ENCODE results near the gene SNAP25.

SNAP25 gene

DNA sequence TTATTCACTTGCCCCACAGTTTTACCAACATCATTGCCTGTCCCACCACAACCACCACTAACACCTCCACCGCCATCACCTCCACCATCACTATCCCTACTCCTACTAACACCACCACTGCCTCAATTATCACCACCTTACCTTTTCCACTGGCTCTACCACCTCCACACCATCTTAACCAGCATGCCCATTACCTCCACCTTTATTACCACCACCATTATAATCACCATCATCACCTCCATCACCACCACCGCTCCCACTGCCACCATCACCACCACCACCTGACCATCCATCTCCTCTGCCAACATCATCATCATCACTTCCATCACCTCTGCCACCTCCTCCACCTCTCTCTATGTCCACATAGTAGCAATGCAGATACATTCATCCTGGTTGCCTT is 90.0 kb downstream of the SNAP25 start:
- DNase-seq = no peak

DNA sequence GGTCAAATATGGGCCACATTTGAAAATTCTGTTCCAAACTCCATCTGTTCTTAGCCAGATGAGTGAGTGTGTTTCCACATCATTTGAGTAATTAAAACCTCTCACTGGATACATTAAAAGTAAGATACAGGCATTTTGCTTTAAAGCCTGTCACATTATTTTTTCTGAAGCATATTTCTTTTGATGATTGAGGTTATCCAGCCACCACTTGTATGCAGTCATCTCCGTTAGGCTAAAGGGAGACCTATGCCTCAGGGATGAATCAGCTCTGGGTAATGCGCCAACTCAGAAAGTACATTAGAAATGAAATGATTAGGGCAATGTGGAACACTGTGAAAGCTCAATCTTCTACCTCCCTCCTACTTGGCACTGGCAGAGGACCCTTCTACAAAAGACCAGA is 90.7 kb downstream of the SNAP25 start:
- DNase-seq = no peak

GRCh38 chr20:10312111-10312510 is 93.5 kb downstream of the SNAP25 start:
- no peak for DNase-seq

- DNase-seq = no peak
Measured at GRCh38 chr20:10313215-10313614, 94.6 kb downstream of the SNAP25 start.

GRCh38 chr20:10313701-10314100 is 95.1 kb downstream of the SNAP25 start:
- no peak for DNase-seq

DNA sequence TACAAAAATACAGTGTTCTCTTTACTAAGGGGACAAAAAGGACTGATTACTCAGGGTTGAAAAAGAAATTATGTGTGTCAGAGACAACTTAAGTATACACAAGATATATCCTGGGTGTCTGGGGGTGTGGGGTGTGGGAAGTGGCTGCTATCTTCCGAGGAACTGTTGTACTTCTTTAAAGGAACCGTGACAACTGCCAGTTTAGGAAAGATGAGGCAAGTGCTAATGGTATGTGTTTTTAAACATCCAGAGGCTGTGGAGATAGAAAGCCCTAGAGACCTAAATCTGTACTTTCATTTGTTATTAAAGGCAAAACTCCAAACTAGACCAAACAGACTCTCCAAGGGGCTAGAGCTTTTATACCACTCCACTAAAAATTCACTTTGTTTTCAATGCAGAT is 95.6 kb downstream of the SNAP25 start:
- DNase-seq = no peak

GRCh38 chr20:10315138-10315537 is 96.5 kb downstream of the SNAP25 start:
- no peak for DNase-seq

GRCh38 chr20:10316582-10316981 is 98.0 kb downstream of the SNAP25 start:
- DNase-seq = no peak

GRCh38 chr20:10318291-10319024 is 99.8 kb downstream of the SNAP25 start:
- DNase-seq = no peak

DNA sequence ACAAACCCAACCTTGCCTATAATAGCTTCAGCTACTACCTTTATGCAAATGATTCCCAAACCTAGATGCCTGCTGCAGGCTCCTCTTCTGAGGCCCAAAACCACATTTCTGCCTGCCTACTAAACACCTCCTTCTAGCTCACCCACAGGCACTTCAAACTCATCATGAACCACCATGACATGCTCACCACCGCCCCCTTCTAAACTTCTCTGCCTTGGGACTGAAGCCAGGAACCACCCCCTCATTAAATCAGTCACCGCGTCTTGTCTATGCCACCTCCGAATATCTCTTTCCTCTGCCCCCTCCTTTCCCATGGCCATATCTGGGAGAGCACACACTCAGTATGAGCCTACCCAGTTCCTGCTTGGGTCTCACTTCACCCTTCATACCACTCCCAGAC is 101.2 kb downstream of the SNAP25 start:
- DNase-seq = no peak

- DNase-seq = no peak
Measured at GRCh38 chr20:10321138-10321717, 102.6 kb downstream of the SNAP25 start.

DNA sequence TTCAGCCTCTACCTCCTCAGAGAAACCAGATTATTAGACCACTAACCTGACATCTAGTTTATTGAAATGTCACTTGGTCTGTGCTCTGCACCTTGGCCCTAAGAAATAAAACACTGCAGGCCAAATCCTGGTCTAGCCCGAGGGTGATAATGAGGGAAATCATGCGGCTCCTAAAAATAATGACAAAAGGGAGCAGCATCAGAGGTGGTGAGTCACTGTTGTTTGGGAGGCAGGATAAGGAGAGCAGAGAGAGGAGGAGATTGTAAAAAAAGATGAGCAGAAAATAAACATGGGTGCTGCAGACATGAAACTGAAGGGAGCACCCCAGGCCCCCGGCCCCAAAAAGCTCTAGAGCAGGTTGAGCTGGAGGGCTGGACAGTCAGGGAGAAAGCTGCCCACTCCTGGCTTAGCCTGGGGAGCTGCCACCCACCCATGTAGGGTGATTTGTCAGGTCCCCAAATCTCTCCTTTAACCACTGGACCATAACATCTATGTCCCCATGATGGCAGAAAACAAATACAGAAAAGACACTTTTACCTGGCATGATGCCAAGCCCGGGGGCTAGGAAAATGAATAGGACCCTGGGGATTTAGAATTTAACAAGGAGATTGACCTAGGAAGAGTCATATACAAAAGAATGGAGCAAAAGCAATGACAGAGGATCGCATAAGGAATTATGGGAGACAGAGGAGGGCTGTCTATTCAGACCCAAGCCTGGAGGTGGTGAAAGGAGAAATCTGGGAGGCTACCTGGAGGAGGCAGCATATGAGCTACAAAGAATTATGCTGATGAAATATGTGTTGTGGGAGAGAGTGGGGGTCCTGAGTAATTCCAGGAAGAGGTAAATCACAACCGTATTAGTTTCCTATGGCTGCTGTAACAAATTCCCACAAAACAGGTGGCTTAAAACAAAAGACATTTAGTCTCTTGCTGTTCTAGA is 103.7 kb downstream of the SNAP25 start:
- no peak for DNase-seq

DNA sequence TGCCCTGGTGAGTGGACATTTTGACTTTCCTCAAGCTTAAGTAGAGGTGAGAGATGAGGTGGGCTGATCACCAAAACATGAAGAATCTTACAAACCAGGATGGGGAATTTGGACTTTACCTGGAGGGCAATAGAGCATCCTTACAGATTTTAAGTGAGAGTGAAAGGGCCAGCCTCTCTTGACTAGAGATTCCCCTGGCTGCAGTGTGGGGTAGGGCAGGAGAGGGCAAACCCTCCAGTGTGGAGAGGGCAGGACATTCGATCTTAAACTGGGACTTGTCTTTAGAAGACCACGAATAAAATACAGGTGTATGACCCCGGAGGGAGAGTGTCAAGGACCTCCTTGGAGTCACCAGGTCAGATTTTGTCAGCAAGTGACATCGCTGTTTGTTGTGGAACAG is 105.1 kb downstream of the SNAP25 start:
- no peak for DNase-seq

DNA sequence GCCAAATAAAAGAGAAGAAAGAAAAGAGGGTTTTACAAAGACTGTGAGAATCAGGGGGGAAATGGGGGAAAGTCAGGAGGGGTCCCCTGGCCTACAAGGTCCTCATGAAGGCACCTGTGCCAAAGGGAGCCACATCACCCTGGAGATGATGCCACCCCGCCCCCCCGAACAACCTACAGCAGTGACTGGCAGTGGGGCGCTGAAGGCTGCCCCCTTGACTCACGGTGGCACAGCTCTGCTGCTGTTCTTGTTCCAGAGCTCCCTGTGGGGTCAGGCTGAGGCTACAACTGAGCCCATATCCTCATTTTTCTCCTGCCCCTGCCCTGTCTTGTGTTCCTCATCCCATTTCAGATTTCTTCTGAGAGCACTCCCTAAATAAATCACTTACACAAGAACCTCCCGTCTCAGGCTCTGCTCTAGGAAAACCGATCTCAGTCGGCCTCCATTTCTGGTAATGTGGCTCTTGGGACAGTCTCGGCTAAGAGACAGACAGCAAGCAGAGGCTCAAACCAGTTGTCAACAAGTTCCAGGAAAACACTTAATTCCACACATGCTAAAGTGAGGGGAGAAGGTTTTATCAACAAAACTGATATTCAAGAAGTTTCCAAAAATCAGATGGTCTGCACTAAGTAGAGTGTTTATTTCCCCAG is 105.7 kb downstream of the SNAP25 start:
- DNase-seq = no peak

DNA sequence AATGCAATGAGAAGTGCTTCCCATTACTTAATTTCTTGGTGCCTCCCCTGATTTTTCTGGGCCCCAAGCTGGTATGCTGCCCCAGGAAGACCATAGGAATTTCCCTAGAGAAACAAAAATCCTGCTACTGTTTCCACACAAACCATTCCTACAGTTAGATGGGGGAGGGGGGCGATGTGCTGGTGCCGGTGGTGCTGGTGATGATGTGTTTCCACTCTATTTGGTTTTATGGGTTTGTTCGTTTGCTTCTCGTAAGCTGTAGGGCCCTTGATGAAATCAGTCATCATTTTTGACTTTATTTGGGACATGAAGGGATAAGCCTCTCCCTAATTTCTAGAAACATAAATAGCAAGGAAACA is 110.2 kb downstream of the SNAP25 start:
- DNase-seq = no peak

DNA sequence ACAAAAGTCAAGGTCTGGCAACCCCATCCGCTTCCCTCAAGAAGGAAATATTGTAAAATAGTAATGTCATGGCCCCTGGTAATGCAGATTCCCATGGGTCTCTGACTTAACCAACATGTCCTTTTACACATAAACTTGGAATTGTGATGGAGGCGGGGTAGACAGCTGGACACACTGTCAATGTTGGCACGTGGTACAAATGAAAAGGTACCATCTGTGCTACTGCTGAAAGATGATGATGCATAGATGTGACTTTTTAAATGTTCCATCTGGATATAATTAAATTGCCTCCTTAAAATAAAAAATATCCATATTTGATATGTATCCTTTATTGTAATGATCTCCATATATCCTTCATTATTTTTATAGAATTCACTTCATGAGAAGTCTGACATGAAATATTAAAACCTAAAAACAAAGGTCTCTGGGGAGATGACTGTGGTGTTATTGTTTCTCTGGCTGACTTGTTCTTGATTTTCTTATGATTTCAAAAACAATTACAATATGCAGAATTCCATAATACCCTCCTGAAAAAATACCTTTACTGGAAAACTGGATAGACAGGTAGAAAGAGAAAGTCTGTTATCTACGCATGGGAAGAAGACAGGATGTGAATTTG is 110.9 kb downstream of the SNAP25 start:
- DNase-seq = no peak

DNA sequence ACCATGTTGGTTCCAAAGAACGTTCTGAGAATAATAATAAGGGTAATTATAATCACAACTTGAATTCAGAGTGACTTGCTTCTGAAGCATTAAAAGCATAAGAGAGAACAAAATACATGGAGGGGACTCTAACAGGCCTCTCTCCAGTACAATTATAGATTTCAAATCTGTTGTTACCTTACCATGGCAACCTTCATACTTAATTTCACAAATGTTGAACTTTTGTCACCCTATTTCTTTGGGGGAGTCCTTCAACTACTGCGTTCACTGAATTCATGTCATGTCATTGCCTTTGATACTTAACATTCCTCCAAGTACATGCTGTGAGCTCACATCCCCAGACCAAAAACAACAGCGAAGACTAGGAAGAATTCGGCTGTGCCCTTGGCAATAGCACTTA is 111.4 kb downstream of the SNAP25 start:
- DNase-seq = no peak

DNA sequence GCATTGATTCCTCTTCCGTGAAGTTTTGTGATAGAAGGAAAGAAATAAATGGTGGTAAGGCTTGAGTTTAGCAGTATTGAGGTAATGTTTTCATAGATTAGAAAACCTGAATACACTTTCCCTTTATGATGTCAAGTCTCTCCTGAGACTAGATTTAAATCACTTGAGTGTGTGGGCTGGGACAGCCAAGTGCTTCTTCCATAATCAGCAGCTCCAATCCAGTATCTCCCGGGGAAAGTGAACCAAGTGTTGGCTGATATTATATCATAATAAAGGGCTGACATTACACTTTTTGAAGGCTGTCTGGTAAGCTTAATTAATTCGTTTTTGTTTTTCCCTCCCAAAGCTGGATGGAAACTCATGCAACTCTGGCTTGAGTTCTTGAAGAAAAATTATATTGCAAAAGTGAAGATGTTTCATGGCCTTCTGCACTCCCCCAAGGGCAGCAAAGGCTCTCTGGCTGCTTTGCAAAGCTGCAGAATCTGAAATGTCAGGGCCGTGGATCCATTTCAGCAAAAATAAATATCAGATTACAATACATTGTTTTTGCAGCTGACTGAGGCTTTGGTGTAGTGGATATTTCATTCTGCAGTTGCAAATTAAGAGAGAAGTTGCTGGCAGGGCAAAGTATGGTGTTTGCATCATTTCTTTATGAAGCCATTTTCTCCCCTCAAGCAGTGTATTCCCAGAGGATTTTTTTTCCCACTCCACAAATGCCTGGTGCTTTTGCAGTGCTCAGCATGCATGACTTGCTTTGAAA is 114.2 kb downstream of the SNAP25 start:
- DNase-seq = no peak

- DNase-seq = no peak
Measured at GRCh38 chr20:10336959-10337729, 118.5 kb downstream of the SNAP25 start.

DNA sequence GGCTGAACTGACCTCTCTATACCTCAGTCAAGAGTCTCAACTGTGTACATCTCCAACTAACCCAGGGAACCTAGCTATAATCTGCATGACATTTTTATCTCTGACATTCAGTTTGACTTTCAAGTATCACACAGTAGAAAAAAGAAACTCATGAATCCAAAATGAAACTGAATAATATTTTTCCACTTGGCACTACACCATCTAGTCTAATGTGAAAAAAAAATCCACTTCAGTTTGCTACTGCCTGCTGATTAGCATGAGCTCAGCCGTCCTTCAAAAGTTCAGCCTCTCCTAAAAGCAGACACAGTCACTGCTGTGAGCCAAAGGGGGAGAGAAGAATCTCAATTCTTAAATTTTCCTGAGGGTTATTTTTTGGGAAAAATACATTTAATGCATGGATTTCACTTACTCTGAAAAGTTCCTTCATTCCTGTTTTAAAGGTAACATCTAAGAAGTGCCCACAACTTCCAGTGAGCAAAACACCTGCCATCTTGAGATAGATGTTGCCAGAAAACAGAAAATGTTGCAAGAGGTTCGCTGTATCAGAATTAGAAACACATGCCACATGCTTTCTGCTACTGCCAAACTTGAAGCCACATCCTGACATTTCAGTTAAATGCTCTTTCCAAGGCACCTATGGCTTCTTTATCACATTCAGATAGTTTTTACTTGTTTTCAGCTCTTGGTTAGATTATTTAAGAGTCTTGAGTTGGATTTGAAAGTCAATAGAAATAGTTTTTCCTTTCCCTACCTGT is 120.0 kb downstream of the SNAP25 start:
- no peak for DNase-seq

DNA sequence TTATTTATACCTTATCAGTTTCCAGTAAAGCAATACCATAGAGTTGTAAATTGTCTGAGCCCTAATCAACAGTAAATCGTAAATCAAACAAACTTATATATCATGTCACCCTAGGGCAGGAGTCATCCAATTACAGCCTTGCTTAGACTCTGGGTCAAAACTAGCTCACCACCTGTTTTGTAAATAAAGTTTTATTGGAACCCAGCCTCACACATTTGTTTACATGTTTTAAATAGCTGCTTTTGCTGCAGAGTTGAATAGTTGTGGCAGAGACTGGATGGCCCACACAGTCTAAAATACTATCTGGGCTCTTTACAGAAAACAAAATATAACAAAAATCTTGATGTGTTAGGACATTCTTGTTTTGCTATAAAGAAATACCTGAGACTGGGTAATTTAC is 121.0 kb downstream of the SNAP25 start:
- no peak for DNase-seq
